Sigmoid colon (tissue), 4 donors: ENCODE results near the gene BEST3.

ENCODE experiments used
- EP300 ChIP-seq, 4 donors: sonication (generic); formaldehyde crosslinking; IDR thresholded peaks; one replicate each; pipeline ENCODE4 v1.6.1; 2017; ENCODE audit warnings: antibody characterized with exemption in 4 of 4
- POLR2A ChIP-seq, 2 donors: fragments of 450-650 bp; IDR thresholded peaks; one replicate each; pipeline ENCODE4 v1.6.1; 2016; ENCODE audit warnings: antibody characterized with exemption in 2 of 2, mild to moderate bottlenecking in 2 of 2, moderate library complexity in 2 of 2
- POLR2AphosphoS5 ChIP-seq, 4 donors: sonication (generic); formaldehyde crosslinking; IDR thresholded peaks; one replicate each; pipeline ENCODE4 v1.6.1; 2017; ENCODE audit warnings: antibody characterized with exemption in 4 of 4
- TF ChIP-seq, protein P1 (sequence below), 4 experiments: fragments of 450-650 bp in 3 of 4; fragments of 200-600 bp in 1 of 4; IDR thresholded peaks; one replicate each; pipeline ENCODE4 v1.5.1; 2016 to 2019; ENCODE audit warnings: antibody characterized with exemption in 4 of 4, mild to moderate bottlenecking in 3 of 4, moderate library complexity in 2 of 4

DNA sequence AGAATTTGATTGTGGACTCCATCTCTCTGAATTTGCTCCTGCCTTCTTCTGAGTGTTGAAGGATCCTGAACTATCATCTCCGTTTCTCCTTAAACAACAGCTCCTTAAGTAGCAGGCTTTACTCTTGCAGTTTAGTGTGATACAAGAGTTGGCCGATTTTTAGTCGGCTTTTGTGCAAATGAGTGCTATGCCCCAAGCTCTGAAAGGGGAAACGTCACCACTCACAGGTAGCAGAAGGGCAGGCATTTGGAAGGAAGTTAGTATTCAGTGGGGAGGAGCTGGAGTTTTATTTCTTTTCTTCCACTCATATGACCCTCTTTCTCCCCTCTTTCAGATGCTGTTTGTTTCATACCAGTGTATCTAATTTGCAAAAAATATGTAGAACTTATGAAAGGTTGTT lies 51.9 kb downstream of the BEST3 start:
- no peak for TF ChIP-seq POLR2A (IDR thresholded peaks at IDR 0.05)
- TF ChIP-seq, protein P1, sequence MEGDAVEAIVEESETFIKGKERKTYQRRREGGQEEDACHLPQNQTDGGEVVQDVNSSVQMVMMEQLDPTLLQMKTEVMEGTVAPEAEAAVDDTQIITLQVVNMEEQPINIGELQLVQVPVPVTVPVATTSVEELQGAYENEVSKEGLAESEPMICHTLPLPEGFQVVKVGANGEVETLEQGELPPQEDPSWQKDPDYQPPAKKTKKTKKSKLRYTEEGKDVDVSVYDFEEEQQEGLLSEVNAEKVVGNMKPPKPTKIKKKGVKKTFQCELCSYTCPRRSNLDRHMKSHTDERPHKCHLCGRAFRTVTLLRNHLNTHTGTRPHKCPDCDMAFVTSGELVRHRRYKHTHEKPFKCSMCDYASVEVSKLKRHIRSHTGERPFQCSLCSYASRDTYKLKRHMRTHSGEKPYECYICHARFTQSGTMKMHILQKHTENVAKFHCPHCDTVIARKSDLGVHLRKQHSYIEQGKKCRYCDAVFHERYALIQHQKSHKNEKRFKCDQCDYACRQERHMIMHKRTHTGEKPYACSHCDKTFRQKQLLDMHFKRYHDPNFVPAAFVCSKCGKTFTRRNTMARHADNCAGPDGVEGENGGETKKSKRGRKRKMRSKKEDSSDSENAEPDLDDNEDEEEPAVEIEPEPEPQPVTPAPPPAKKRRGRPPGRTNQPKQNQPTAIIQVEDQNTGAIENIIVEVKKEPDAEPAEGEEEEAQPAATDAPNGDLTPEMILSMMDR (IDR thresholded peaks at IDR 0.05) = no peak
- TF ChIP-seq EP300 (IDR thresholded peaks at IDR 0.05) = no peak
- TF ChIP-seq POLR2AphosphoS5 (IDR thresholded peaks at IDR 0.05) = no peak
